DMS79 (cell line): Measurements from ENCODE around the gene COL9A3.

Experiments used
- DNase-seq: peaks from one replicate; lab custom pipeline; 2025; lab: John Stamatoyannopoulos, UW

Gene COL9A3

GRCh38 chr20:62880147-62880934 lies 63.5 kb downstream of the COL9A3 start:
- DNase-seq = no peak

DNA sequence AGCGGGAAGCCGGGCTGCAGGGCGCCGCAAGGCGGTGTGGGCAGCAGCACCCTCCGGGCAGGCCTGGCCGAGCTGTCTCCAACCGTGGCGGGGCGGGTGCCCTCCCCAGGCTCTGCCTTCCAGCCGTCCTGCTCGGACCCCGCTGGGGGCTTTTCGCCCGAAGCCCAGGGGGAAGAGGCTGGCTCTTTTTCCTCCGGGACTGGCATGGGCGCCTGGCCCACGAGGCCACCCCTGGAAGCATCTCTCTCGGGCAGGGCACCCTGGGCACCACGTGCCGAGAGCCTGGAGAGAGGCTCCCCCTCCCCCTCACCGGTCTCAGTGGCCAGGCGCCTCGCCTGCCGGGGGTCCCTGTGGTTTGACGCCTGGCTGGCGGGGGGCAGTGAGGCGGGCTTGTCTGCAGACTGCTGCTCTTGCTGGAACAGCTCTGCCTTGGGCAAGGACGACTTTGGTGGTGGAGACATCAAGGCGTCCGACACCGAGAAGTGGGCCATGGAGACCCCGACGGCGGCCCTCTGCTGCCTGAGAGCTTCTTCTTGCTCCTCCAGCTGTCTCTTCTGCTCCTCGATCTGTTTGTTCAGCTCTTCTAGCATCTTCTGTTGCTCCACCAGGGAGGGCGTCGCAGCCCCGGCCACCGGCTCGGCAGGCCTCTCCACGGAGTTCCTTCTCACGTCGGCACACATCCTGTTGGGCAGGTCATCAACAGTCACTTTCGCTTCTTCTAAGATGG lies 64.2 kb downstream of the COL9A3 start:
- DNase-seq = no peak

- DNase-seq = no peak
These were observed 65.0 kb downstream of the COL9A3 start for GRCh38 chr20:62881662-62882395.

GRCh38 chr20:62882426-62882825 lies 65.6 kb downstream of the COL9A3 start:
- no peak for DNase-seq

DNA sequence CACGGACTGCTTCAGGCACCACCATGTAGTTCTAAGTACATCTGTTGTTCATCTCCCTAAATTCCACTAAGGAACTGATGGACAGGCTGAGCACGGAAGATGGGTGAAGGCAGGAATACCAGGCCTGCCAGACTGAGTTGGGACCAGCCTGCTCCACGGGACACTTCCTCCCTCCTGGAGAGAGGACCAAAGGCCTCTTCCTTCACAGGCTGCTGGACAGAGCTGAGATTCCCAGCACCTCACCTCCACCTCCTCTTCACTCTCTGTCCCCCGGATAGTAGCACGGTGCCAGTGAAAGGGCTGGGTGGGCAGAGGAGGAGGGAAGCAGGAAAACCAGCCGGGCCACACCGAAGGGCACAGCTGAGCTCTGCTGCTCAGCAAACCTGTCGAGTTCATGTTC lies 67.7 kb downstream of the COL9A3 start:
- no peak for DNase-seq

DNA sequence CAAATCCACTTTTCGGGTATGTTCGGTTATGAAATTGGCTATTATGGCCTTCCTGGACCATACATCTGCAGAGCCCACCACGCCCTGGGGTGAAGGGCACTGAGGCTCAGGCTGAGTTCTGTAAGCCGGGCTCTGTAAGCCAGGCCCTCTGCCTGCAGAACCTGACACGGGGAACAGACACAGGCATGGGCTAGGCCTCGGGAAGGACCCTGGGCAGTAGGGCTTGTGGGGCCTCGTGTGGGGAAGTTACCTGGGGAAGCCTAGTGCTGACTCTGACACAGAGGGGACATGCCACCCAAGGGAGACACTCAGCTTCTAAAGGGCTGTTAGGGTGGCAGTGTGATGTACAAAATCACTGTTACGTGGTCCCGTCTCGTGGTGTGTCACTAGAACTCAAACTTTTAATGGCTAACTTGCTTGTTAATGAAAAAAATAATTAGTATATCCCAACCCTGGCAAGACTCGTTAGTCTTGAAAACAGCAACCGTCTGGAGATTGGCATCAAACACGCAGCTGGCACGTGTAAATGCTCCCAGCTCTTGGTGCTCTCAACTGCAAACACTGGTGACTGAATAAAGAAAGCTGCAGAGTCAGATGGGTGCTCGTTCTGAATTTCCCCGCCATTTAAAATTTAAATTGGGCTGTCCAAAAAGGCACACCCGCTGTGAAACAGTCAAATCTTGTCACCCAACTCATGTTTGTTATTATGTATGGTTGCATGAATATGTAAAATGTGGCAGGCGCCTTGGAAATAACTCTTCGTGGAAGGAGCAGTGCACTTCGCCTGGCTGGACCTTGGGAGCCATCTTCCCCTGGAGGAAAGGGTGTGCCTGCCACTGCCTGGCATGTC lies 68.4 kb downstream of the COL9A3 start:
- DNase-seq = no peak

- no peak for DNase-seq
These were observed 69.3 kb downstream of the COL9A3 start for GRCh38 chr20:62885896-62886708.

DNA sequence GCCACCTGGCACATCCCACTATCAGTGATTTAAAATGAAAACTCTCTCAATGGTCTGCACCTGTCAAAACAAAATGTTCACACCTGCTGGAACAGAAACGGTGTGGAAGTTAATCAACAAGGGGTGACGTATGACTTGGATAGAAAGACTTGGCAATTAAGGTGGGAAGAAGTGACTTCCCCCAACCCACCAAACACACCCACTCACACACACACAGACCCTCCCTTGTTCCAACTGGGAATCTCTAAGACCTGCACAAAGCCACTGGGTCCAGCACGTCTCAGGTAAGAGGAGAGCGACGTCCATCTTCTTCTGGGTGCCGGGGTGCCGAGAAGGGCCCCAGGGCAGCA lies 69.8 kb downstream of the COL9A3 start:
- DNase-seq = no peak

DNA sequence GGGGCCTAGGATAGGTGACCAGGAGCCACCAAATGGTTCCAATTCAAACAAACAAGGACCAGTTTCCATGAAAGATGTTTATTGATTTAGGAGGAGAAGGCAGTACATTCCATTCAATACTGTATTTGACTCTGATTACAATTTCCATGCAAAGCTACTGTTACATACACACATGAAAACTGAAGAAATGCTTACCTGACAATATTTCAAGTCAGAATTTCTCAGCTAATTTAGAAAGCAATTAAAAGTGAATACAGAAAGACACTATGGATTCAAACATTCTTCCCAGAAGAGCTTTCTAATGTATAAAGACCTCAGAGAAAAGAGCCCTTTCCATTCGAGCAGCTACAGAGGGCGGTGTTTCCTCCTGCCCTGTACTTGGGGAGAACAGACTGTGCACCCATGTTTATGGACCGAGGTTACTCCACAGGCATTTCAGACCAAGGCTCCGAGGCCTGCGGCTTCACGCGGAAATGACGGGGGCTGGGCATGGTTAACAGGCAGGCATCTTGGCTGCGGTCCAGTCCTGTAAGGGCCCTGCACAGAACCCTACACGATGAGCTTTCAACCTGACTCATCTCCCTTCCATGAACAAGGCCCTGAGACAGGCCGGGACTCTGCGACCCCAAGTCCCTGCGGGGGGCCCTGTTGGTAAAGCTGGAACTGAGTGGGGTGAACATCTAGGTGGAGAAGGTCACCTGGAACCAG lies 70.5 kb downstream of the COL9A3 start:
- peak; percentile 52 for DNase-seq

- DNase-seq = no peak
These were observed 71.0 kb downstream of the COL9A3 start for GRCh38 chr20:62887860-62888239.

DNA sequence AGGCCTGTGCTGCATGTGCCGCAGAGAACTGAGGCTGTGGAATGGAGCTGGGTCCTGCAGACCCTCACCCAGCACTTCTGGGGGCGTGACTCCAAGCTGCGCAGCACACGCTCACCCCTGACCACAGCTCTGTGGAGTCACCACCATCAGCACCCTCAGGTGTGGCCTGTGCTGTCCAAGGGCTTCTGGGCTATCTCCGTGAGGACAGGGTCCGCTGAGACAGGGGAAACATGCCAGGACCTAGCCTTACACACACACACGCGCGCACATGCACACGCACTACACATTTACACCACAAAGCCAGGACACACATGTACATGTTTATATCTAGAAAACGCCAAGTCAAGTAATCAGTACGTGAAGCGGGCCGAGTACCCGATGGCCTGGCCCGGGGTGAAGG lies 71.6 kb downstream of the COL9A3 start:
- DNase-seq = no peak

DNA sequence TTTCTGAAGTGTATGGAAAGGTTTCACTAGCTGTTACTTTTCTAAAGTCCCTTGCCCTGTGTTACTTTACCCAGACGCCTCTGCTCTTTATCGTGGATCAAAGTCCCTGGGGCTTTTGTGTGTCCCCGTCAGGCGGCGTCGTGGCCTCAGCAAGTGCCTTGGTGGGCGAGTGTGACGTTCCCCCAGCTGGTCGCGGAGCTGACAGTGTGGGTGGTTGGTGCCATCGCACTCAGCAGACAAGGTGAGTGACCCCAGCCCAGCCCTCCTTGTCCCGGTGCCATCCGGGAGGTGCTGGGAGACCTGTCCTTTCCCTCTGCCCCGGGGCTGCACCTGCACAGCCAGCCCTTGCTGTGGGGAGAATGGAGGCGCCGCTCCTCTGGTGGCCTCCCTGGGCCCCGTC lies 72.1 kb downstream of the COL9A3 start:
- no peak for DNase-seq

DNA sequence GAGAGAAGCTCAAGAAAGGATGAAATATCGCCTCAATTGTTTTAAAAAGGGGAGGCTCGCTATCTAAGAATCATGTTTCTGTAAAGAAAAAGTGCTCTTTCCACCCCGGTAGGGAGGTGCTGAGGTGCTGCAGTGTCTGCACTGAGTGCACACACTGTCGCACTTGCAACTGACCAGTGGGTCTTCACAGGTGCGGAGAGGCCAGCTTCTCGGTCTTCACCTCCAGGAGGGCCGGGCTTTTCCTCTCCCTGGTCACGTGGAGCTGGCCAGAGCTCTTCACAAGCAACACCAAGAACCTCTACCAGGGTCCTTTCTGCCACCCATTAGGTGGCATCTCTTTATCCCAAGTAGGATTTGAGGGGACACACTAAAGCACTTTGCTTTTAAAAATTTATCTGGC lies 72.6 kb downstream of the COL9A3 start:
- no peak for DNase-seq

DNA sequence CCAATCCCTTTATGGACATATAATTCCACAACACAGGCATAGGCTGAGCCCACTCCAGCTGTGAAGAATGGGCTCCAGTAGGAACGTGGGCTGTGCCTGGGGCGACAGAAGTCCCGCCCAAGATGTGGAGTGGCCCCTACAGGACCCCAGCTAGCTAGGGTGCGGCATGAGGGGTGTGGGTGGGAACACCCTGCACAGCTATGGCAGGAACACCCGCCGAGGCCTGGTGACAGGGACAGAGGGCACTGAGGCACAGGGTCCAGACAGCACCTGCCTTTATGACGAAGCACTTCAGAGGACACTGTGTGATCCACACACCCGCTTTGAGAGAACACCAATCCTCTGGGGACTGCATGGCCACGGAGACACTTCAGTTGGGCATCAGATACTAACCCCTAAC lies 73.0 kb downstream of the COL9A3 start:
- no peak for DNase-seq

DNA sequence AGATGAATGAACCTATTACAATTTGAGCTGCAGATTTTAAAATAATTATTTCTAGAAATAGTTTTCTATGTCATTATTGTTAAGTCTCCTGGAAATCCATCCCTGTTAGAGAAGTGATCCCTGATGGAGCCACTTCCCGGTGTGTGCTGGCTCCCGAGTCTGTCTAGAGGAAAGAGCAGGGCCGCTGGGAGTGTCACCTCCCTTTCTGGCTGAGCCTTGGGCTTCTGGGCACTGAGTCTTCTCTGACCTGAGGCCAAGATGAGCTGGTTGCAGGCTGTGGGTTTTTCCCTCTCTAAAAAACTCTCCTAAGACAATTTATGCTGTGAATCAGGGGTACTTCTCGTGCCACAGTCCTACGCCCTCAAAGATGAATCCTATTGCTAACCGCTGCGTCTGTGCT lies 73.6 kb downstream of the COL9A3 start:
- no peak for DNase-seq
